ENCODE measurements around the gene ASGR2. TPM values are rescaled to one million over a fixed set of nuclear protein-coding genes. Genes with fewer than 3 reads are reported as not detected.
"Not testable (repeated sequence)": the region's sequence is repeated elsewhere in the genome, so short reads cannot be mapped to it uniquely, and the experiment has no call there.

Gene ASGR2
- total and polyA plus RNA-seq, 2 of the 13 experiments (the other 11 are each of a cell fraction or from before 2014, with no cell fraction given): 320 to 754 TPM

- H4K20me1 ChIP-seq (ENCODE audit: insufficient read depth, low read length); ATAC-seq; H3K9me3 ChIP-seq (ENCODE audit: low read length); CTCF ChIA-PET (ENCODE audit: low intra/inter-chr PET ratio, low total read pairs); H3K4me3 ChIP-seq (replicated peaks in 1 of 3; ENCODE audit: insufficient read depth in 1 of 3, low read depth in 2 of 3, low read length in 3 of 3); intact Hi-C loops (cut with micrococcal nuclease; ENCODE audit: unreplicated experiment); H3K27me3 ChIP-seq (ENCODE audit: control insufficient read depth in 1 of 2, insufficient read depth in 2 of 2, low read length in 2 of 2); POLR2A ChIA-PET; H3K79me2 ChIP-seq (ENCODE audit: insufficient read depth, low read length); H2AFZ ChIP-seq (ENCODE audit: low read length); H3K4me2 ChIP-seq (ENCODE audit: low read depth, low read length); H3K27ac ChIP-seq (ENCODE audit: extremely low read length, insufficient read depth, low read length); FAIRE-seq; DNase-seq (ENCODE audit: low spot score); BruUV-seq (replicated peaks); H3K36me3 ChIP-seq (replicated peaks in 1 of 2; ENCODE audit: control insufficient read depth in 1 of 2, insufficient read depth in 2 of 2, low read length in 2 of 2); H3K9ac ChIP-seq (ENCODE audit: insufficient read depth, low read depth, low read length): not testable (repeated sequence)
- WGBS (ENCODE audit: low lambda C conversion rate): 96% methylated on average over 22 of the region's 28 CpGs
- H3K4me1 ChIP-seq (ENCODE audit: insufficient read depth, low read length): peaks cover 37% of the 10 kb centered on the region
- TF ChIP-seq POLR2G (IDR thresholded peaks at IDR 0.05; ENCODE audit: low read depth, low read length): 0 out of 2 replicates have a peak, but pooled peaks have one; percentile 25
- in situ Hi-C loops (cut with HindIII; ENCODE audit: extremely low pct_ligation_motif_present, low pct_unique_long_range_greater_than_20kb): loop anchor here (5.0 kb wide), 1 partner anchor 39 kb away; no protein-coding TSS in a partner anchor
Measured at GRCh38 chr17:7091311-7092005, 23.2 kb downstream of the ASGR2 start.

GRCh38 chr17:7089570-7089969 is 25.1 kb downstream of the ASGR2 start:
- ATAC-seq; in situ Hi-C loops (cut with HindIII; ENCODE audit: extremely low pct_ligation_motif_present, low pct_unique_long_range_greater_than_20kb); CTCF ChIA-PET (ENCODE audit: low intra/inter-chr PET ratio, low total read pairs); H3K9me3 ChIP-seq (ENCODE audit: low read length); H4K20me1 ChIP-seq (ENCODE audit: insufficient read depth, low read length); H3K79me2 ChIP-seq (ENCODE audit: insufficient read depth, low read length); H3K27me3 ChIP-seq (ENCODE audit: control insufficient read depth in 1 of 2, insufficient read depth in 2 of 2, low read length in 2 of 2); H2AFZ ChIP-seq (ENCODE audit: low read length); FAIRE-seq; H3K36me3 ChIP-seq (replicated peaks in 1 of 2; ENCODE audit: control insufficient read depth in 1 of 2, insufficient read depth in 2 of 2, low read length in 2 of 2); H3K27ac ChIP-seq (ENCODE audit: extremely low read length, insufficient read depth, low read length); BruUV-seq (replicated peaks); H3K9ac ChIP-seq (ENCODE audit: insufficient read depth, low read depth, low read length); H3K4me3 ChIP-seq (replicated peaks in 1 of 3; ENCODE audit: insufficient read depth in 1 of 3, low read depth in 2 of 3, low read length in 3 of 3); DNase-seq (ENCODE audit: low spot score); TF ChIP-seq NR2F6 (IDR thresholded peaks at IDR 0.05): not testable (repeated sequence)
- POLR2A ChIA-PET: interaction anchor here (1.3 kb wide), 1 partner anchor 25 kb away, joined by 5 read pairs; the partner anchor contains the start of gene ASGR2
- TF ChIP-seq RARA (CRISPR knock-in tag; IDR thresholded peaks at IDR 0.05) (peak; percentile 53), NR2F6 (CRISPR knock-in tag; IDR thresholded peaks at IDR 0.05) (peak; percentile 13; the same call in 1 of the 2 replicates), FOSL2 (CRISPR knock-in tag; IDR thresholded peaks at IDR 0.05) (peak; percentile 66)
- intact Hi-C loops (cut with micrococcal nuclease; ENCODE audit: unreplicated experiment): loop anchor here (5.0 kb wide), 1 partner anchor 48 kb away; no protein-coding TSS in a partner anchor
- Histone ChIP-seq H3K4me2 (ENCODE audit: low read depth, low read length) (peak overlapping the region; percentile 69; the same call in 1 of the 2 replicates), H3K4me1 (ENCODE audit: insufficient read depth, low read length) (peaks cover 39% of the 10 kb centered on the region)
- WGBS (ENCODE audit: low lambda C conversion rate): 85% methylated on average over 6 of the region's 6 CpGs
